ENCODE data around the gene LACRT. TPM values are rescaled to one million over a fixed set of nuclear protein-coding genes. Genes with fewer than 3 reads are reported as not detected.

LACRT gene
- polyA plus RNA-seq, 1 of the 3 experiments (the other 2 are of a cell fraction): not detected

- Histone ChIP-seq H3K9me2 (no peaks in the 10 kb centered on the region), H3K4me1 (ENCODE audit: control insufficient read depth in 1 of 2, insufficient read depth in 2 of 2, low read depth in 1 of 2, low read length in 1 of 2) (0 out of 4 replicates have a peak, but pooled peaks cover 0 to 3% of the 10 kb centered on the region in 2 experiments), H3K79me2 (ENCODE audit: insufficient read depth) (no peaks in the 10 kb centered on the region), H3K4me3 (ENCODE audit: low read depth in 2 of 2, low read length in 1 of 2) (no peak overlapping the region), H3K36me3 (replicated peaks in 1 of 2; ENCODE audit: control insufficient read depth in 1 of 2, insufficient read depth in 2 of 2, low read length in 1 of 2) (no peaks in the 10 kb centered on the region), H4K20me1 (ENCODE audit: insufficient read depth) (no peaks in the 10 kb centered on the region), H3K4me2 (no peak overlapping the region), H2AFZ (ENCODE audit: low read depth) (no peak overlapping the region), H3K9ac (no peak overlapping the region), H3K9me3 (no peaks in the 10 kb centered on the region), H3K27me3 (ENCODE audit: insufficient read depth) (peaks cover 21% of the 10 kb centered on the region), H3F3A (replicated peaks; ENCODE audit: insufficient read depth) (no peaks in the 10 kb centered on the region), H3K27ac (ENCODE audit: low read depth in 2 of 2, low read length in 1 of 2) (no peak overlapping the region)
- WGBS (ENCODE audit: low lambda C conversion rate): 0% methylated on average over 2 of the region's 2 CpGs
- POLR2A ChIA-PET: no interaction called here
- no peak for DNase-seq
- CTCF ChIA-PET: interaction anchor here (1.2 to 1.8 kb wide), 2 partner anchors 47 to 58 kb away, joined by 3 to 5 read pairs; no protein-coding TSS in a partner anchor
- TF ChIP-seq, protein P1, sequence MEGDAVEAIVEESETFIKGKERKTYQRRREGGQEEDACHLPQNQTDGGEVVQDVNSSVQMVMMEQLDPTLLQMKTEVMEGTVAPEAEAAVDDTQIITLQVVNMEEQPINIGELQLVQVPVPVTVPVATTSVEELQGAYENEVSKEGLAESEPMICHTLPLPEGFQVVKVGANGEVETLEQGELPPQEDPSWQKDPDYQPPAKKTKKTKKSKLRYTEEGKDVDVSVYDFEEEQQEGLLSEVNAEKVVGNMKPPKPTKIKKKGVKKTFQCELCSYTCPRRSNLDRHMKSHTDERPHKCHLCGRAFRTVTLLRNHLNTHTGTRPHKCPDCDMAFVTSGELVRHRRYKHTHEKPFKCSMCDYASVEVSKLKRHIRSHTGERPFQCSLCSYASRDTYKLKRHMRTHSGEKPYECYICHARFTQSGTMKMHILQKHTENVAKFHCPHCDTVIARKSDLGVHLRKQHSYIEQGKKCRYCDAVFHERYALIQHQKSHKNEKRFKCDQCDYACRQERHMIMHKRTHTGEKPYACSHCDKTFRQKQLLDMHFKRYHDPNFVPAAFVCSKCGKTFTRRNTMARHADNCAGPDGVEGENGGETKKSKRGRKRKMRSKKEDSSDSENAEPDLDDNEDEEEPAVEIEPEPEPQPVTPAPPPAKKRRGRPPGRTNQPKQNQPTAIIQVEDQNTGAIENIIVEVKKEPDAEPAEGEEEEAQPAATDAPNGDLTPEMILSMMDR (IDR thresholded peaks at IDR 0.05): no peak
- TF ChIP-seq FOXJ3 (CRISPR knock-in tag; IDR thresholded peaks at IDR 0.05) (no peak), TCF12 (IDR thresholded peaks at IDR 0.05) (no peak), MXI1 (IDR thresholded peaks at IDR 0.05; ENCODE audit: low read depth, low read length) (no peak), POLR2AphosphoS5 (IDR thresholded peaks at IDR 0.05; ENCODE audit: low read depth, low read length) (no peak), GABPA (IDR thresholded peaks at IDR 0.05; ENCODE audit: low read depth) (no peak)
Measured at GRCh38 chr12:54654926-54655325, 20.2 kb upstream of the LACRT start.

- POLR2A ChIA-PET: no interaction called here
- no peaks in the 10 kb centered on the region for H3K36me3 ChIP-seq (replicated peaks in 1 of 2; ENCODE audit: control insufficient read depth in 1 of 2, insufficient read depth in 2 of 2, low read length in 1 of 2)
- DNase-seq: no peak
- TF ChIP-seq FOXJ3 (CRISPR knock-in tag; IDR thresholded peaks at IDR 0.05) (no peak), TEAD4 (IDR thresholded peaks at IDR 0.05; ENCODE audit: borderline replicate concordance, insufficient read depth) (no peak), MAX (IDR thresholded peaks at IDR 0.05; ENCODE audit: low read depth) (no peak), SIN3A (IDR thresholded peaks at IDR 0.05; ENCODE audit: borderline replicate concordance, low read depth, low read length) (no peak), CHD2 (IDR thresholded peaks at IDR 0.05; ENCODE audit: low read length, partially characterized antibody) (no peak), REST (IDR thresholded peaks at IDR 0.05; ENCODE audit: low read depth, low read length) (no peak), FOSL2 (IDR thresholded peaks at IDR 0.05; ENCODE audit: borderline replicate concordance, low read depth) (no peak), NRF1 (IDR thresholded peaks at IDR 0.05; ENCODE audit: low read depth, low read length) (no peak), GATA2 (CRISPR knock-in tag; IDR thresholded peaks at IDR 0.05) (no peak), POLR2AphosphoS5 (IDR thresholded peaks at IDR 0.05; ENCODE audit: low read depth, low read length) (no peak), SMC3 (IDR thresholded peaks at IDR 0.05; ENCODE audit: low read depth, low read length) (no peak)
- TF ChIP-seq, protein P1 (IDR thresholded peaks at IDR 0.05): no peak
- TF ChIP-seq, protein P2, sequence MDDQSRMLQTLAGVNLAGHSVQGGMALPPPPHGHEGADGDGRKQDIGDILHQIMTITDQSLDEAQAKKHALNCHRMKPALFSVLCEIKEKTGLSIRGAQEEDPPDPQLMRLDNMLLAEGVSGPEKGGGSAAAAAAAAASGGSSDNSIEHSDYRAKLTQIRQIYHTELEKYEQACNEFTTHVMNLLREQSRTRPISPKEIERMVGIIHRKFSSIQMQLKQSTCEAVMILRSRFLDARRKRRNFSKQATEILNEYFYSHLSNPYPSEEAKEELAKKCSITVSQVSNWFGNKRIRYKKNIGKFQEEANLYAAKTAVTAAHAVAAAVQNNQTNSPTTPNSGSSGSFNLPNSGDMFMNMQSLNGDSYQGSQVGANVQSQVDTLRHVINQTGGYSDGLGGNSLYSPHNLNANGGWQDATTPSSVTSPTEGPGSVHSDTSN (IDR thresholded peaks at IDR 0.05): no peak
- TF ChIP-seq, protein P3, sequence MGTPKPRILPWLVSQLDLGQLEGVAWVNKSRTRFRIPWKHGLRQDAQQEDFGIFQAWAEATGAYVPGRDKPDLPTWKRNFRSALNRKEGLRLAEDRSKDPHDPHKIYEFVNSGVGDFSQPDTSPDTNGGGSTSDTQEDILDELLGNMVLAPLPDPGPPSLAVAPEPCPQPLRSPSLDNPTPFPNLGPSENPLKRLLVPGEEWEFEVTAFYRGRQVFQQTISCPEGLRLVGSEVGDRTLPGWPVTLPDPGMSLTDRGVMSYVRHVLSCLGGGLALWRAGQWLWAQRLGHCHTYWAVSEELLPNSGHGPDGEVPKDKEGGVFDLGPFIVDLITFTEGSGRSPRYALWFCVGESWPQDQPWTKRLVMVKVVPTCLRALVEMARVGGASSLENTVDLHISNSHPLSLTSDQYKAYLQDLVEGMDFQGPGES (IDR thresholded peaks at IDR 0.05; ENCODE audit: low read depth, low read length): no peak
Measured at GRCh38 chr12:54653025-54653424, 18.3 kb upstream of the LACRT start.

More at GRCh38 chr12:54653025-54653424, 18.3 kb upstream of the LACRT start:
- Histone ChIP-seq H3K9me3 (no peaks in the 10 kb centered on the region), H4K20me1 (ENCODE audit: insufficient read depth) (no peaks in the 10 kb centered on the region), H3K9ac (no peak overlapping the region), H3K4me3 (ENCODE audit: low read depth in 2 of 2, low read length in 1 of 2) (no peak overlapping the region), H3K4me1 (ENCODE audit: control insufficient read depth in 1 of 2, insufficient read depth in 2 of 2, low read depth in 1 of 2, low read length in 1 of 2) (0 out of 4 replicates have a peak, but pooled peaks cover 0 to 3% of the 10 kb centered on the region in 2 experiments), H3K27me3 (ENCODE audit: insufficient read depth) (peaks cover 12% of the 10 kb centered on the region; the same call in 1 of the 2 replicates), H3K9me2 (no peaks in the 10 kb centered on the region), H3F3A (replicated peaks; ENCODE audit: insufficient read depth) (no peaks in the 10 kb centered on the region), H3K27ac (ENCODE audit: low read depth in 2 of 2, low read length in 1 of 2) (no peak overlapping the region), H2AFZ (ENCODE audit: low read depth) (no peak overlapping the region), H3K79me2 (ENCODE audit: insufficient read depth) (no peaks in the 10 kb centered on the region), H3K4me2 (no peak overlapping the region)
- CTCF ChIA-PET: interaction anchor here (1.0 kb wide), 1 partner anchor 12 kb away, joined by 4 read pairs; no protein-coding TSS in a partner anchor
- 2% methylated on average over 9 of the region's 9 CpGs for WGBS (ENCODE audit: low lambda C conversion rate)

All from SK-N-SH (cell line).